Tibial nerve (tissue), 4 donors: ENCODE data around the gene NFATC1.

Source experiments
- EP300 ChIP-seq, 2 donors: sonication (generic); formaldehyde crosslinking; IDR thresholded peaks; one replicate each; pipeline ENCODE4 v1.6.1; 2017; ENCODE audit warnings: antibody characterized with exemption in 2 of 2, mild to moderate bottlenecking in 1 of 2
- POLR2A ChIP-seq, 2 donors: fragments of 450-650 bp; IDR thresholded peaks; one replicate each; pipeline ENCODE4 v1.6.1; 2017; ENCODE audit warnings: antibody characterized with exemption in 2 of 2, mild to moderate bottlenecking in 2 of 2, moderate library complexity in 2 of 2
- TF ChIP-seq, protein P1 (sequence below), 5 experiments: fragments of 200-600 bp in 3 of 5; fragments of 450-650 bp in 2 of 5; sonication (generic) in 3 of 5; IDR thresholded peaks; one replicate each; pipeline ENCODE4 v1.5.1; 2016 to 2019; ENCODE audit warnings: antibody characterized with exemption in 5 of 5, mild to moderate bottlenecking in 3 of 5, moderate library complexity in 2 of 5

GRCh38 chr18:79372991-79373390 lies 22.7 kb upstream of the NFATC1 start:
- TF ChIP-seq, protein P1, sequence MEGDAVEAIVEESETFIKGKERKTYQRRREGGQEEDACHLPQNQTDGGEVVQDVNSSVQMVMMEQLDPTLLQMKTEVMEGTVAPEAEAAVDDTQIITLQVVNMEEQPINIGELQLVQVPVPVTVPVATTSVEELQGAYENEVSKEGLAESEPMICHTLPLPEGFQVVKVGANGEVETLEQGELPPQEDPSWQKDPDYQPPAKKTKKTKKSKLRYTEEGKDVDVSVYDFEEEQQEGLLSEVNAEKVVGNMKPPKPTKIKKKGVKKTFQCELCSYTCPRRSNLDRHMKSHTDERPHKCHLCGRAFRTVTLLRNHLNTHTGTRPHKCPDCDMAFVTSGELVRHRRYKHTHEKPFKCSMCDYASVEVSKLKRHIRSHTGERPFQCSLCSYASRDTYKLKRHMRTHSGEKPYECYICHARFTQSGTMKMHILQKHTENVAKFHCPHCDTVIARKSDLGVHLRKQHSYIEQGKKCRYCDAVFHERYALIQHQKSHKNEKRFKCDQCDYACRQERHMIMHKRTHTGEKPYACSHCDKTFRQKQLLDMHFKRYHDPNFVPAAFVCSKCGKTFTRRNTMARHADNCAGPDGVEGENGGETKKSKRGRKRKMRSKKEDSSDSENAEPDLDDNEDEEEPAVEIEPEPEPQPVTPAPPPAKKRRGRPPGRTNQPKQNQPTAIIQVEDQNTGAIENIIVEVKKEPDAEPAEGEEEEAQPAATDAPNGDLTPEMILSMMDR (IDR thresholded peaks at IDR 0.05) = no peak
- TF ChIP-seq EP300 (IDR thresholded peaks at IDR 0.05) (no peak), POLR2A (IDR thresholded peaks at IDR 0.05) (no peak)
